GM12892 (cell line): Measurements from ENCODE around the gene DPH3.

Experiments used
- POLR2A ChIP-seq: IDR thresholded peaks from 2 replicates; pipeline ENCODE4 v1.6.1; 2011; ENCODE audit warnings: low read depth, low read length, control low read depth
- POLR2AphosphoS5 ChIP-seq: IDR thresholded peaks from 2 replicates; pipeline ENCODE4 v1.6.1; 2011; ENCODE audit warnings: low read depth, low read length, control low read depth
- TAF1 ChIP-seq: IDR thresholded peaks from 2 replicates; pipeline ENCODE4 v1.6.1; 2011; ENCODE audit warnings: low read depth, mild to moderate bottlenecking, control low read depth, low read length, borderline replicate concordance

DNA sequence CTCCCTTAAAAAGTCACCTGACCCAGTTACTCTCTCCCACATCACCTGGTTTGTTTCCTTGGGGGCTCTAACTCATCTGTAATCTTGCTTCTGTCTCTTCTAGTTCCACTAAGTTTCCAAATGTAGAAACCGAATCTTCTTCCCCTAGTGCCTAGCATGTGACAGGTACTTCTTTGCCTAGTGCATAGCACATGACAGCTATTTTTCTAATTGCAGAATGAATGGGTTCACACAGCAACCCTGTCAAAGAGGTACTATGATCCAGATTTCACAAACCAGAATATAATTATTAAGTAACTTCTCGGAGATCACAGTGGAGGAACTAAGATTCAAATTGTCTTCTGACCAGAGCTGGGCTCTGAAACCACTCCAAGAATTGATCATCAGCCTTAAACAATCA lies 7.4 kb downstream of the DPH3 start:
- TF ChIP-seq POLR2A, result no peak
- no peak for TF ChIP-seq TAF1
- TF ChIP-seq POLR2AphosphoS5, result no peak
